ENCODE data around the gene ARHGAP28. TPM values are rescaled to one million over a fixed set of nuclear protein-coding genes. Genes with fewer than 3 reads are reported as not detected.

ARHGAP28 gene
- total and polyA plus RNA-seq, 2 experiments from 2014 or later: 0.20 TPM; not detected in 1

DNA sequence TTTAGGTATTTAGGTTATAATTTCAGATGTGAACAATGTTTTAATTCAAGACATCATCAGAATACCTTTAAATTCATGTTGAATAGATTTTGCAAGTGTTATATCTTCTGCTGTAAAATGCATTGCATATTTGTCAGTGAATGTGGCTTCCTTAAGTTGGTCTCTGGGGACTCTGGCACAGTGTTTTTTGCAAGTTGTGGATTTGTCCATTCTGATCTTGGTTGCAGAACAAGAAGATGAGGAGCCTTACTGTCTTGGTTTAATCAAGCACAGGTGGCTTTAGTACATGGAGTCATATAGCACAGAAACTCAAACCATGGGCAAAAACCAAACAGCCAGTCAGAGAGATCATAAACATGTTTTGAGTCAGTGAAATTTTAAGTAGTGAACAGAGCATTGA is 135.7 kb downstream of the ARHGAP28 start:
- Histone ChIP-seq H2AFZ (no peak overlapping the region), H3K27ac (no peak overlapping the region), H3K9me2 (ENCODE audit: insufficient read depth) (no peaks in the 10 kb centered on the region), H3K4me1 (ENCODE audit: insufficient read depth) (no peaks in the 10 kb centered on the region), H3K4me2 (ENCODE audit: unreplicated experiment) (no peak overlapping the region), H4K20me1 (ENCODE audit: insufficient read depth) (no peaks in the 10 kb centered on the region), H3K4me3 (no peak overlapping the region), H3K36me3 (ENCODE audit: low read depth) (no peaks in the 10 kb centered on the region), H3K27me3 (replicated peaks; ENCODE audit: insufficient read depth) (peaks cover 6% of the 10 kb centered on the region; the same call in 1 of the 2 replicates), H3F3A (ENCODE audit: insufficient read depth) (no peaks in the 10 kb centered on the region), H3K79me2 (ENCODE audit: insufficient read depth) (no peaks in the 10 kb centered on the region), H3K9ac (no peak overlapping the region), H3K9me3 (ENCODE audit: low read depth) (no peaks in the 10 kb centered on the region)
- in situ Hi-C loops (cut with MboI): no loop called here
- TF ChIP-seq EZH2phosphoT487 (IDR thresholded peaks at IDR 0.05; ENCODE audit: insufficient read depth, low read depth): no peak
- TF ChIP-seq EZH2 (IDR thresholded peaks at IDR 0.05; ENCODE audit: insufficient read depth, poor library complexity, severe bottlenecking): no peak
- no peak for DNase-seq

DNA sequence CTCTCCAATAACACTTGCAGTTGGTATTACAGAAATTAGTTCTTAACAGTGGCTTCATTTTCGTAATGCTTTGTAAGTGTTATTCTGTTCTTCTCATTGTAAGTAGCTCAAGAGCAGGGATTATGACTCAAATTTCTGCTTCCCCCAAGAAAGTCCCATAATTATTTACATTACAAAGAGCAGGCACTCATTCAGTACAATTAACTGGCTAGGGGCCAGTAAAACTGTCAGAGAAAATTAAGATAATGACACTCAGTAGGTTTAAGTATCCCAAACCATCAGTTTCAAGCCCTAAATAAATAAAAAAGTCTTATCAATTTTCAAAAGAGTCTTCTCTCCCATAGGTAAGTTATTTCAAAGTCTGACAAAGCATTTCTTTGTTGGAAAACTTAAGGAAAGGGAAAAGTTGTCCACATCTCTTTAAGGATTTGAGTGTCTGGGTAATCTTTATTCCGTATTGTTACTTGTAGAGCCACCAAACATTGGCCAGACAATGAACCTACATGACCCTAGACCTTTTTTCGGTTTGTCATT is 137.1 kb downstream of the ARHGAP28 start:
- WGBS, 2 experiments (ENCODE audit: low coverage in 1 of 2, low lambda C conversion rate in 2 of 2, missing lambda C conversion rate in 2 of 2): 45 to 51% methylated on average over 3 of the region's 3 CpGs
- H3K9me2 ChIP-seq (ENCODE audit: insufficient read depth): no peaks in the 10 kb centered on the region
- no peaks in the 10 kb centered on the region for H4K20me1 ChIP-seq (ENCODE audit: insufficient read depth)
- H3K36me3 ChIP-seq (ENCODE audit: low read depth): no peaks in the 10 kb centered on the region
- DNase-seq: no peak
- no peak overlapping the region for H3K27ac ChIP-seq
- in situ Hi-C loops (cut with MboI): no loop called here
- TF ChIP-seq EZH2phosphoT487 (IDR thresholded peaks at IDR 0.05; ENCODE audit: insufficient read depth, low read depth) (no peak), EZH2 (IDR thresholded peaks at IDR 0.05; ENCODE audit: insufficient read depth, poor library complexity, severe bottlenecking) (no peak)
- H3K4me3 ChIP-seq: no peak overlapping the region
- H3K79me2 ChIP-seq (ENCODE audit: insufficient read depth): no peaks in the 10 kb centered on the region
- no peaks in the 10 kb centered on the region for H3K4me1 ChIP-seq (ENCODE audit: insufficient read depth)
- no peak overlapping the region for H2AFZ ChIP-seq
- H3K27me3 ChIP-seq (replicated peaks; ENCODE audit: insufficient read depth): peaks cover 6% of the 10 kb centered on the region; the same call in 1 of the 2 replicates
- no peak overlapping the region for H3K9ac ChIP-seq
- H3K9me3 ChIP-seq (ENCODE audit: low read depth): no peaks in the 10 kb centered on the region
- H3F3A ChIP-seq (ENCODE audit: insufficient read depth): no peaks in the 10 kb centered on the region
- no peak overlapping the region for H3K4me2 ChIP-seq (ENCODE audit: unreplicated experiment)

GRCh38 chr18:6868033-6868432 is 138.5 kb downstream of the ARHGAP28 start:
- in situ Hi-C loops (cut with MboI): no loop called here

GRCh38 chr18:6871566-6871965 is 142.1 kb downstream of the ARHGAP28 start:
- H2AFZ ChIP-seq: no peak overlapping the region
- no peaks in the 10 kb centered on the region for H3F3A ChIP-seq (ENCODE audit: insufficient read depth)
- no peaks in the 10 kb centered on the region for H3K9me2 ChIP-seq (ENCODE audit: insufficient read depth)
- H4K20me1 ChIP-seq (ENCODE audit: insufficient read depth): no peaks in the 10 kb centered on the region
- H3K4me3 ChIP-seq: no peak overlapping the region
- H3K27ac ChIP-seq: no peak overlapping the region
- 80 to 82% methylated on average over 6 of the region's 6 CpGs for WGBS, 2 experiments (ENCODE audit: low coverage in 1 of 2, low lambda C conversion rate in 2 of 2, missing lambda C conversion rate in 2 of 2)
- TF ChIP-seq EZH2 (IDR thresholded peaks at IDR 0.05; ENCODE audit: insufficient read depth, poor library complexity, severe bottlenecking): no peak
- TF ChIP-seq EZH2phosphoT487 (IDR thresholded peaks at IDR 0.05; ENCODE audit: insufficient read depth, low read depth): no peak
- no peaks in the 10 kb centered on the region for H3K9me3 ChIP-seq (ENCODE audit: low read depth)
- in situ Hi-C loops (cut with MboI): no loop called here
- H3K4me2 ChIP-seq (ENCODE audit: unreplicated experiment): no peak overlapping the region
- H3K79me2 ChIP-seq (ENCODE audit: insufficient read depth): no peaks in the 10 kb centered on the region
- no peaks in the 10 kb centered on the region for H3K4me1 ChIP-seq (ENCODE audit: insufficient read depth)
- peaks cover 15% of the 10 kb centered on the region; the same call in 1 of the 2 replicates for H3K27me3 ChIP-seq (replicated peaks; ENCODE audit: insufficient read depth)
- no peak overlapping the region for H3K9ac ChIP-seq
- H3K36me3 ChIP-seq (ENCODE audit: low read depth): no peaks in the 10 kb centered on the region
- no peak for DNase-seq

More at GRCh38 chr18:6868033-6868432, 138.5 kb downstream of the ARHGAP28 start:
- TF ChIP-seq EZH2 (IDR thresholded peaks at IDR 0.05; ENCODE audit: insufficient read depth, poor library complexity, severe bottlenecking) (no peak), EZH2phosphoT487 (IDR thresholded peaks at IDR 0.05; ENCODE audit: insufficient read depth, low read depth) (no peak)
- no peak overlapping the region for H2AFZ ChIP-seq
- H3K27me3 ChIP-seq (replicated peaks; ENCODE audit: insufficient read depth): peaks cover 15% of the 10 kb centered on the region; the same call in 1 of the 2 replicates
- H3K9me3 ChIP-seq (ENCODE audit: low read depth): no peaks in the 10 kb centered on the region
- H3K36me3 ChIP-seq (ENCODE audit: low read depth): no peaks in the 10 kb centered on the region
- WGBS, 2 experiments (ENCODE audit: low coverage in 1 of 2, low lambda C conversion rate in 2 of 2, missing lambda C conversion rate in 2 of 2): 88 to 90% methylated on average over 6 of the region's 6 CpGs
- no peak for DNase-seq
- H3K4me1 ChIP-seq (ENCODE audit: insufficient read depth): no peaks in the 10 kb centered on the region
- H3K4me2 ChIP-seq (ENCODE audit: unreplicated experiment): no peak overlapping the region
- H3K4me3 ChIP-seq: no peak overlapping the region
- H4K20me1 ChIP-seq (ENCODE audit: insufficient read depth): no peaks in the 10 kb centered on the region
- H3K79me2 ChIP-seq (ENCODE audit: insufficient read depth): no peaks in the 10 kb centered on the region
- no peak overlapping the region for H3K9ac ChIP-seq
- no peak overlapping the region for H3K27ac ChIP-seq
- no peaks in the 10 kb centered on the region for H3K9me2 ChIP-seq (ENCODE audit: insufficient read depth)
- no peaks in the 10 kb centered on the region for H3F3A ChIP-seq (ENCODE audit: insufficient read depth)

Data from GM23248 (cell line).